MV-4-11 (cell line): ENCODE measurements around the gene FAM222A.

Source experiments
- DNase-seq: peaks from one replicate; lab custom pipeline; 2025; lab: John Stamatoyannopoulos, UW

FAM222A gene

GRCh38 chr12:109725321-109726105, 11.9 kb downstream of the FAM222A start:
- DNase-seq, result no peak

- DNase-seq, result no peak
These were observed 12.5 kb downstream of the FAM222A start for GRCh38 chr12:109726106-109726497.

- DNase-seq, result no peak
These were observed 12.9 kb downstream of the FAM222A start for GRCh38 chr12:109726511-109727038.

GRCh38 chr12:109727039-109727723, 13.6 kb downstream of the FAM222A start:
- DNase-seq, result no peak

- DNase-seq, result no peak
These were observed 14.4 kb downstream of the FAM222A start for GRCh38 chr12:109727746-109728726.

GRCh38 chr12:109728921-109729320, 15.3 kb downstream of the FAM222A start:
- DNase-seq, result no peak

GRCh38 chr12:109729371-109729781, 15.8 kb downstream of the FAM222A start:
- no peak for DNase-seq

- DNase-seq, result no peak
These were observed 16.2 kb downstream of the FAM222A start for GRCh38 chr12:109729801-109730200.

- no peak for DNase-seq
These were observed 16.9 kb downstream of the FAM222A start for GRCh38 chr12:109730306-109731145.

GRCh38 chr12:109731231-109731731, 17.7 kb downstream of the FAM222A start:
- DNase-seq, result no peak

GRCh38 chr12:109731806-109732205, 18.2 kb downstream of the FAM222A start:
- DNase-seq, result no peak

GRCh38 chr12:109732321-109733305, 19.0 kb downstream of the FAM222A start:
- DNase-seq, result no peak

GRCh38 chr12:109734219-109735000, 20.8 kb downstream of the FAM222A start:
- no peak for DNase-seq

- no peak for DNase-seq
These were observed 21.5 kb downstream of the FAM222A start for GRCh38 chr12:109735051-109735521.

GRCh38 chr12:109735825-109736551, 22.4 kb downstream of the FAM222A start:
- no peak for DNase-seq

- peak; percentile 55 for DNase-seq
These were observed 23.0 kb downstream of the FAM222A start for GRCh38 chr12:109736552-109737108.

- DNase-seq, result no peak
These were observed 23.5 kb downstream of the FAM222A start for GRCh38 chr12:109737126-109737525.

GRCh38 chr12:109737631-109738030, 24.0 kb downstream of the FAM222A start:
- no peak for DNase-seq
